Ascending aorta (tissue), 2 donors: ENCODE results near the gene DLST. TPM values are rescaled to one million over a fixed set of nuclear protein-coding genes. Genes with fewer than 3 reads are reported as not detected.

Source experiments
- DNase-seq, 2 donors: peaks; one replicate each; pipeline ENCODE4 v3.0.0-alpha.2; 2019; ENCODE audit warnings: low spot score in 2 of 2
- H3K27ac ChIP-seq, 2 donors: fragments of 200-600 bp; sonication (generic); one replicate each; pipeline ENCODE4 v1.5.1; 2016 to 2017; ENCODE audit warnings: mild to moderate bottlenecking in 1 of 2
- H3K27me3 ChIP-seq: fragments of 200-600 bp; sonication (generic); one replicate; pipeline ENCODE4 v1.5.1; 2017
- H3K36me3 ChIP-seq, 2 donors: fragments of 200-600 bp; sonication (generic); one replicate each; pipeline ENCODE4 v1.5.1; 2016
- H3K4me1 ChIP-seq, 2 donors: fragments of 200-600 bp; sonication (generic); one replicate each; pipeline ENCODE4 v1.5.1; 2016 to 2017; ENCODE audit warnings: mild to moderate bottlenecking in 1 of 2
- H3K4me3 ChIP-seq, 2 donors: fragments of 200-600 bp; sonication (generic); one replicate each; pipeline ENCODE4 v1.5.1; 2016 to 2017; ENCODE audit warnings: mild to moderate bottlenecking in 1 of 2
- H3K9me3 ChIP-seq, 2 donors: fragments of 200-600 bp; sonication (generic); one replicate each; pipeline ENCODE4 v1.5.1; 2016
- CTCF ChIP-seq, 3 experiments: fragments of 200-600 bp in 2 of 3; fragments of 450-650 bp in 1 of 3; sonication (generic) in 2 of 3; IDR thresholded peaks; one replicate each; pipeline ENCODE4 v1.5.1; 2016 to 2019; ENCODE audit warnings: antibody characterized with exemption in 3 of 3, mild to moderate bottlenecking in 1 of 3, moderate library complexity in 1 of 3
- intact Hi-C: fragments of 100-400 bp; cut with DNase I; formaldehyde crosslinking; loops from one replicate; pipeline ENCODE4 v1.15.1; 2023
- total RNA-seq: library from RNA; depleted of rRNA; stranded (reverse); fragments of >200 nt; gene quantifications from one replicate; pipeline ENCODE4 v1.1.0, GENCODE V29; 2016

Gene DLST
- total RNA-seq, 1 donor from 2014 or later, result 59.7 TPM

GRCh38 chr14:74861734-74862090 is 20.0 kb upstream of the DLST start:
- Histone ChIP-seq H3K27me3 (no peaks in the 10 kb centered on the region), H3K4me1 (no peaks in the 10 kb centered on the region), H3K36me3 (no peaks in the 10 kb centered on the region), H3K27ac (no peak overlapping the region), H3K9me3 (no peaks in the 10 kb centered on the region), H3K4me3 (no peak overlapping the region)
- no peak for TF ChIP-seq CTCF (IDR thresholded peaks at IDR 0.05)
- intact Hi-C loops, result loop anchor here (1.0 to 2.0 kb wide), 2 partner anchors 44 to 227 kb away; no protein-coding TSS in a partner anchor
- DNase-seq, result no peak

DNA sequence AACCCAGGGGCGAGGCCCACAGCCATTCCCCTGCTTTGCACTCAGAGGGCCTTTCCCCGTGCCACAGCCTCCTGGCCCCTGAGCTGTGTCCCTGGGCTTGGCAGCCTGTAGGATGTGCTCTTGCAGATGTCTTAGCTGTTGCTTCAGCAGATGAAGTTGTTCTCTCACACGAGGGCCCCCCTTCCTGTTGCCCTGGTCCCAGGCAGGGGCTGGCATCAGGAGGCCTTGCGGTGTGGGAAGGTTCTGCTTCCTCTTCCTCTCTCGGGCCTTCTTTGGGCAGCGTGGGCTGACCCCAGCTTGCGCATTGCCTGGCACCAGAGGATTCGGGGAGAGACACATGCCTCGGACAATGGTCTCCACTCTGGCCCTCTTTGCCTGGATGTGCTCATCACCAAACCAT is 18.4 kb upstream of the DLST start:
- TF ChIP-seq CTCF (IDR thresholded peaks at IDR 0.05), result no peak
- intact Hi-C loops, result no loop called here
- H3K4me3 ChIP-seq, result no peak overlapping the region
- H3K9me3 ChIP-seq, result no peaks in the 10 kb centered on the region
- peak in 1 of 2 donors; percentile 66 for DNase-seq
- peaks cover 0 to 3% of the 10 kb centered on the region in 2 donors for H3K4me1 ChIP-seq
- H3K27me3 ChIP-seq, result no peaks in the 10 kb centered on the region
- H3K36me3 ChIP-seq, result no peaks in the 10 kb centered on the region
- no peak overlapping the region for H3K27ac ChIP-seq

DNA sequence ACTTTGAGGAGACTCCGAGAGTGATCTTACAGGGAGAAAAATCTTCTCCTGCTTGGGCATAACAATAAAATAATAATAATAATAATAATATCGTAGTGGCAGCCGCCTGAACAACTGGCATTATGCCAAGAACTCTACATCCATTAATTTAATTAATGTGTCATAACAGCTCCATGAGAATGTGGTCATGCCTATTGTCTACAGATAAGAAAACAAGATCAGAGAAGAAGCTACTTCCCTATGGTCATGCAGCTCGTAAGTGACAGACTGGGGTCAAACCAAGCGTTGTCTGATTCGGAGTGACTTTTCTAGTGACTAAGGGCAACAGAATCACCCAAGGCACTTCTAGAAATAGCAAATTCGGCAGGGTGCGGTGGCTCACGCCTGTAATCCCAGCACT is 17.5 kb upstream of the DLST start:
- intact Hi-C loops, result no loop called here
- no peaks in the 10 kb centered on the region for H3K27me3 ChIP-seq
- no peak overlapping the region for H3K27ac ChIP-seq
- DNase-seq, result peak in 1 of 2 donors; percentile 28
- H3K4me3 ChIP-seq, result no peak overlapping the region
- no peaks in the 10 kb centered on the region for H3K36me3 ChIP-seq
- peaks cover 0 to 3% of the 10 kb centered on the region in 2 donors for H3K4me1 ChIP-seq
- no peak for TF ChIP-seq CTCF (IDR thresholded peaks at IDR 0.05)
- no peaks in the 10 kb centered on the region for H3K9me3 ChIP-seq

DNA sequence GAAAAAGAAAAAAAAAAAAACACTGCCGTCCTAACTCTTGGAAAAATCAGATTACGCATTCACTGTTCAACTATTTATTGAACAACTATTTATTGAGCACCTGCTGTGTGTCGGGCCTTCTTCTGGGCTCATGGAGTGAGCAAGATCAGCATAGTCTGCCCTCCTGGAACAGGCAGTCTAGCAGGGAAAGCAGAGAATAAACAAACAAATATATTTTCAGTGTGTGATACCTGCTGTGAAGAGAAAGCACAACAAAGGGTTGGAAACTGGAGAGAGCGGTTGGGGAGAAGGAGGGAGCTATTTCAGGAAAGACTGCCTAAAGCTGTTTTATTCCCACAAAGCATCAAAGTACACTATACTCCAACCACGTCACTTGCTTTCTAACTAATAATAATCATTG is 16.6 kb upstream of the DLST start:
- intact Hi-C loops, result no loop called here
- peaks cover 0 to 3% of the 10 kb centered on the region in 2 donors for H3K4me1 ChIP-seq
- no peaks in the 10 kb centered on the region for H3K9me3 ChIP-seq
- no peak for TF ChIP-seq CTCF (IDR thresholded peaks at IDR 0.05)
- no peak overlapping the region for H3K4me3 ChIP-seq
- no peak for DNase-seq
- no peaks in the 10 kb centered on the region for H3K27me3 ChIP-seq
- H3K27ac ChIP-seq, result no peak overlapping the region
- H3K36me3 ChIP-seq, result no peaks in the 10 kb centered on the region

GRCh38 chr14:74866708-74867389 is 14.9 kb upstream of the DLST start:
- intact Hi-C loops, result no loop called here
- peak in 1 of 2 donors; percentile 30 for DNase-seq
- Histone ChIP-seq H3K4me1 (peaks cover 0 to 3% of the 10 kb centered on the region in 2 donors), H3K27me3 (no peaks in the 10 kb centered on the region), H3K9me3 (no peaks in the 10 kb centered on the region), H3K27ac (peak overlapping the region in 1 of 2 donors; percentile 69), H3K4me3 (no peak overlapping the region), H3K36me3 (no peaks in the 10 kb centered on the region)
- no peak for TF ChIP-seq CTCF (IDR thresholded peaks at IDR 0.05)
